HepG2 (cell line): ENCODE measurements around the gene ARHGDIA.

ENCODE experiments used
- AHDC1 ChIP-seq: sonication (generic); formaldehyde crosslinking; IDR thresholded peaks from 2 replicates; pipeline ENCODE4 v1.5.1; 2020; ENCODE audit warnings: mild to moderate bottlenecking, missing genetic modification reagents, borderline replicate concordance
- ARNT ChIP-seq: fragments of 450-650 bp; IDR thresholded peaks from 2 replicates; pipeline ENCODE4 v1.6.1; 2017
- CTCF ChIP-seq: sonication (generic); formaldehyde crosslinking; IDR thresholded peaks from 2 replicates; pipeline ENCODE4 v1.5.0; 2020; ENCODE audit warnings: mild to moderate bottlenecking, missing genetic modification reagents, moderate library complexity
- MAX ChIP-seq: IDR thresholded peaks from 2 replicates; pipeline ENCODE4 v1.6.1; 2012; ENCODE audit warnings: inconsistent platforms
- MXI1 ChIP-seq: IDR thresholded peaks from 3 replicates; pipeline ENCODE4 v1.6.1; 2012; ENCODE audit warnings: low read depth, low read length, inconsistent platforms, borderline replicate concordance
- POLR2A ChIP-seq, 2 experiments: IDR thresholded peaks; 2 replicates each; pipeline ENCODE4 v1.6.1; 2011; ENCODE audit warnings: low read depth in 2 of 2, low read length in 2 of 2, mild to moderate bottlenecking in 1 of 2, moderate library complexity in 1 of 2; ENCODE audit not compliant: insufficient read depth in 1 of 2
- RELA ChIP-seq: sonication (generic); formaldehyde crosslinking; IDR thresholded peaks from 2 replicates; pipeline ENCODE4 v1.4.0; 2020; ENCODE audit warnings: missing genetic modification reagents
- TAF1 ChIP-seq: sonication (generic); formaldehyde crosslinking; IDR thresholded peaks from 2 replicates; pipeline ENCODE4 v1.4.0; 2020; ENCODE audit warnings: missing genetic modification reagents
- ZNF33A ChIP-seq: sonication (generic); formaldehyde crosslinking; IDR thresholded peaks from 2 replicates; pipeline ENCODE4 v1.5.1; 2020; ENCODE audit warnings: missing genetic modification reagents, mild to moderate bottlenecking, moderate library complexity, borderline replicate concordance
- TF ChIP-seq, protein P1 (sequence below): sonication (generic); formaldehyde crosslinking; IDR thresholded peaks from 2 replicates; pipeline ENCODE4 v1.5.0; 2020; ENCODE audit warnings: mild to moderate bottlenecking, low read depth, missing genetic modification reagents, borderline replicate concordance
- TF ChIP-seq, protein P2 (sequence below): sonication (generic); formaldehyde crosslinking; IDR thresholded peaks from 2 replicates; pipeline ENCODE4 v1.4.0; 2020; ENCODE audit warnings: missing genetic modification reagents, borderline replicate concordance

GRCh38 chr17:81842725-81843504 is 28.2 kb downstream of the ARHGDIA start:
- TF ChIP-seq, protein P1, sequence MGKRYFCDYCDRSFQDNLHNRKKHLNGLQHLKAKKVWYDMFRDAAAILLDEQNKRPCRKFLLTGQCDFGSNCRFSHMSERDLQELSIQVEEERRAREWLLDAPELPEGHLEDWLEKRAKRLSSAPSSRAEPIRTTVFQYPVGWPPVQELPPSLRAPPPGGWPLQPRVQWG (CRISPR knock-in tag), result no peak
- no peak for TF ChIP-seq MXI1
- TF ChIP-seq POLR2A (IDR thresholded peaks at IDR 0.05; ENCODE audit: insufficient read depth in 1 of 2, low read depth in 2 of 2, low read length in 2 of 2), result peak in 1 of 2 experiments; percentile 64; a peak in 3 of 4 replicates
- TF ChIP-seq CTCF, result no peak
- TF ChIP-seq, protein P2, sequence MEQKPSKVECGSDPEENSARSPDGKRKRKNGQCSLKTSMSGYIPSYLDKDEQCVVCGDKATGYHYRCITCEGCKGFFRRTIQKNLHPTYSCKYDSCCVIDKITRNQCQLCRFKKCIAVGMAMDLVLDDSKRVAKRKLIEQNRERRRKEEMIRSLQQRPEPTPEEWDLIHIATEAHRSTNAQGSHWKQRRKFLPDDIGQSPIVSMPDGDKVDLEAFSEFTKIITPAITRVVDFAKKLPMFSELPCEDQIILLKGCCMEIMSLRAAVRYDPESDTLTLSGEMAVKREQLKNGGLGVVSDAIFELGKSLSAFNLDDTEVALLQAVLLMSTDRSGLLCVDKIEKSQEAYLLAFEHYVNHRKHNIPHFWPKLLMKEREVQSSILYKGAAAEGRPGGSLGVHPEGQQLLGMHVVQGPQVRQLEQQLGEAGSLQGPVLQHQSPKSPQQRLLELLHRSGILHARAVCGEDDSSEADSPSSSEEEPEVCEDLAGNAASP, result no peak
- no peak; the same call in 1 of the 2 replicates for TF ChIP-seq MAX
- no peak for TF ChIP-seq AHDC1 (CRISPR knock-in tag)
- no peak for TF ChIP-seq ARNT
- no peak for TF ChIP-seq TAF1 (CRISPR knock-in tag)
- no peak for TF ChIP-seq RELA (CRISPR knock-in tag)
- TF ChIP-seq ZNF33A (CRISPR knock-in tag), result no peak
